Kidney epithelial cell (primary cell): ENCODE results near the gene PCID2. TPM values are rescaled to one million over a fixed set of nuclear protein-coding genes. Genes with fewer than 3 reads are reported as not detected.

Source experiments
- DNase-seq: peaks from one replicate; pipeline ENCODE4 v3.0.0-alpha.2; 2010; ENCODE audit warnings: low read depth
- H3K27me3 ChIP-seq: 2 replicates; pipeline ENCODE4 v1.6.0; 2011; ENCODE audit warnings: low read length; ENCODE audit not compliant: control insufficient read depth, insufficient read depth
- H3K36me3 ChIP-seq: 2 replicates; pipeline ENCODE4 v1.5.1; 2011; ENCODE audit warnings: low read length; ENCODE audit not compliant: control insufficient read depth, insufficient read depth
- H3K4me3 ChIP-seq: 2 replicates; pipeline ENCODE4 v1.5.1; 2011; ENCODE audit warnings: low read depth, mild to moderate bottlenecking, control low read depth, low read length
- total RNA-seq: library from RNA; depleted of rRNA; stranded (reverse); fragments of >200 nt; gene quantifications from 2 replicates; pipeline ENCODE4 v1.2.3, GENCODE V29; 2015
- TF ChIP-seq, protein P1 (sequence below): IDR thresholded peaks from 2 replicates; pipeline ENCODE4 v1.5.1; 2011; ENCODE audit warnings: mild to moderate bottlenecking, moderate library complexity, low read length, control low read depth, inconsistent platforms; ENCODE audit not compliant: insufficient read depth, poor library complexity, severe bottlenecking

PCID2 gene
- total RNA-seq, 1 donor from 2014 or later, result 36.9 TPM

DNA sequence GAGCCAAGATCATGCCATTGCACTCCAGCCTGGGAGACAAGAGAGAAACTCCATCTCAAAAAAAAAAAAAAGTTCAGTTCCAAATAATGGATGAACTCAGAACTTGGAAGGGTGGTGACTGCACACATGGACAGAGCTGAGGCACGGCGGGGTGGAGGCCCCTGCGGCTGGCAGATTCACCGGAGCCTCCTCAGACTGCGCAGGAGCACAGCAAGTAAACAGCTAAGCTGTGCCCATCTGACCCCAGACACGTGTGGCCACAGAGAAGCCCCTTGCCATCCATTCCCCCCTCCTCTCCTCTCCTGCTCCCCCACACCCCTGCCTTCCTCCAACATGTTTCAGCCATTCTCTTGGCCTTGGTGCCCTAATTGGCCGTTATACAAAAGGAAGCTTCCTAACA is 65.6 kb downstream of the PCID2 start:
- H3K36me3 ChIP-seq, result no peaks in the 10 kb centered on the region
- TF ChIP-seq, protein P1, sequence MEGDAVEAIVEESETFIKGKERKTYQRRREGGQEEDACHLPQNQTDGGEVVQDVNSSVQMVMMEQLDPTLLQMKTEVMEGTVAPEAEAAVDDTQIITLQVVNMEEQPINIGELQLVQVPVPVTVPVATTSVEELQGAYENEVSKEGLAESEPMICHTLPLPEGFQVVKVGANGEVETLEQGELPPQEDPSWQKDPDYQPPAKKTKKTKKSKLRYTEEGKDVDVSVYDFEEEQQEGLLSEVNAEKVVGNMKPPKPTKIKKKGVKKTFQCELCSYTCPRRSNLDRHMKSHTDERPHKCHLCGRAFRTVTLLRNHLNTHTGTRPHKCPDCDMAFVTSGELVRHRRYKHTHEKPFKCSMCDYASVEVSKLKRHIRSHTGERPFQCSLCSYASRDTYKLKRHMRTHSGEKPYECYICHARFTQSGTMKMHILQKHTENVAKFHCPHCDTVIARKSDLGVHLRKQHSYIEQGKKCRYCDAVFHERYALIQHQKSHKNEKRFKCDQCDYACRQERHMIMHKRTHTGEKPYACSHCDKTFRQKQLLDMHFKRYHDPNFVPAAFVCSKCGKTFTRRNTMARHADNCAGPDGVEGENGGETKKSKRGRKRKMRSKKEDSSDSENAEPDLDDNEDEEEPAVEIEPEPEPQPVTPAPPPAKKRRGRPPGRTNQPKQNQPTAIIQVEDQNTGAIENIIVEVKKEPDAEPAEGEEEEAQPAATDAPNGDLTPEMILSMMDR, result no peak
- no peak overlapping the region for H3K4me3 ChIP-seq
- no peak for DNase-seq
- peaks cover 11% of the 10 kb centered on the region for H3K27me3 ChIP-seq

GRCh38 chr13:113141601-113141970 is 66.9 kb downstream of the PCID2 start:
- H3K27me3 ChIP-seq, result peaks cover 8% of the 10 kb centered on the region
- TF ChIP-seq, protein P1, result no peak
- H3K36me3 ChIP-seq, result no peaks in the 10 kb centered on the region
- H3K4me3 ChIP-seq, result no peak overlapping the region
- no peak for DNase-seq

- TF ChIP-seq, protein P1, result no peak
- Histone ChIP-seq H3K27me3 (peaks cover 8% of the 10 kb centered on the region), H3K4me3 (no peak overlapping the region), H3K36me3 (no peaks in the 10 kb centered on the region)
- DNase-seq, result no peak
Measured at GRCh38 chr13:113140677-113141600, 67.5 kb downstream of the PCID2 start.

- TF ChIP-seq, protein P1, result no peak
- H3K4me3 ChIP-seq, result no peak overlapping the region
- no peaks in the 10 kb centered on the region for H3K36me3 ChIP-seq
- H3K27me3 ChIP-seq, result peaks cover 8% of the 10 kb centered on the region
- no peak for DNase-seq
Measured at GRCh38 chr13:113139577-113139976, 68.9 kb downstream of the PCID2 start.

- Histone ChIP-seq H3K4me3 (no peak overlapping the region), H3K27me3 (peaks cover 8% of the 10 kb centered on the region), H3K36me3 (no peaks in the 10 kb centered on the region)
- TF ChIP-seq, protein P1, result no peak
- DNase-seq, result no peak
Measured at GRCh38 chr13:113138792-113139551, 69.5 kb downstream of the PCID2 start.
